HCT116 (cell line): Measurements from ENCODE around the gene EVL. TPM values are rescaled to one million over a fixed set of nuclear protein-coding genes. Genes with fewer than 3 reads are reported as not detected.

Experiments used
- ATAC-seq: fragments of 200-7000 bp; cut with Tn5 transposase; 2 replicates; pipeline ENCODE4 v1.9.1; 2020; ENCODE audit warnings: mild to moderate bottlenecking, moderate library complexity
- BruUV-seq: library from RNA; stranded (reverse); fragments of 400-500 nt; replicated peaks from 2 replicates; lab custom pipeline; 2021; lab: Mats Ljungman, UMichigan
- CTCF ChIA-PET: fragments of 300-600 bp; sonication (Branson Sonifier 250); formaldehyde crosslinking; loops from one replicate; lab custom pipeline; 2021; ENCODE audit warnings: antibody characterized with exemption; lab: Charles Lee
- POLR2A ChIA-PET: fragments of 300-600, 350-600 bp; sonication (Branson Sonifier 250); formaldehyde crosslinking; loops from one replicate; lab custom pipeline; 2021; ENCODE audit warnings: antibody characterized with exemption; lab: Charles Lee
- RAD21 ChIA-PET, 2 experiments: fragments of 300-600 bp; sonication (Branson Sonifier 250); formaldehyde crosslinking; loops; one replicate each; lab custom pipeline; 2023; ENCODE audit warnings: low total read pairs in 2 of 2; ENCODE audit not compliant: uncharacterized antibody in 2 of 2, unreplicated experiment in 2 of 2, low non-redundant PET in 1 of 2; lab: Charles Lee
- DNase-seq: peaks from one replicate; pipeline ENCODE4 v3.0.0-alpha.2; 2010; ENCODE audit warnings: low read depth, low spot score
- H2AFZ ChIP-seq: fragments of 200-600 bp; shearing (Covaris generic), sonication (generic); 2 replicates; pipeline ENCODE4 v1.6.1; 2017; ENCODE audit warnings: low read depth, mixed run types, mixed read lengths, antibody characterized with exemption, low read length; ENCODE audit not compliant: poor library complexity, severe bottlenecking
- H3K27ac ChIP-seq: 2 replicates; pipeline ENCODE4 v1.5.1; 2012; ENCODE audit warnings: low read depth, low read length
- H3K27me3 ChIP-seq: fragments of 200-600 bp; sonication (generic); 2 replicates; pipeline ENCODE4 v1.6.1; 2016; ENCODE audit warnings: mixed run types, low read length, mixed read lengths; ENCODE audit not compliant: insufficient read depth
- H3K36me3 ChIP-seq, 2 experiments: fragments of 200-500 bp in 1 of 2; fragments of 200-600 bp in 1 of 2; sonication (Bioruptor generic) in 1 of 2; sonication (generic) in 1 of 2; 2 replicates each; pipeline versions ENCODE4 v1.5.1 to v1.6.1; 2014 to 2016; ENCODE audit warnings: low read length in 2 of 2, inconsistent platforms in 1 of 2, mixed read lengths in 1 of 2, mixed run types in 1 of 2; ENCODE audit not compliant: insufficient read depth in 2 of 2, control insufficient read depth in 1 of 2
- H3K4me1 ChIP-seq, 2 experiments: fragments of 200-600 bp in 1 of 2; sonication (generic) in 1 of 2; 2 replicates each; pipeline versions ENCODE4 v1.5.1 to v1.6.1; 2012 to 2017; ENCODE audit warnings: low read length in 2 of 2, inconsistent platforms in 1 of 2, mild to moderate bottlenecking in 1 of 2, mixed read lengths in 1 of 2, mixed run types in 1 of 2, moderate library complexity in 1 of 2; ENCODE audit not compliant: insufficient read depth in 2 of 2, control insufficient read depth in 1 of 2
- H3K4me2 ChIP-seq: fragments of 200-600 bp; sonication (generic); 2 replicates; pipeline ENCODE4 v1.6.1; 2017; ENCODE audit warnings: mixed run types, low read length, mixed read lengths
- H3K4me3 ChIP-seq, 2 experiments: fragments of 200-600 bp in 1 of 2; sonication (generic) in 1 of 2; replicated peaks in 1 of 2; 2 replicates each; pipeline ENCODE4 v1.5.1; 2011 to 2016; ENCODE audit warnings: low read length in 2 of 2, control low read depth in 1 of 2, low read depth in 1 of 2, mild to moderate bottlenecking in 1 of 2, mixed read lengths in 1 of 2, mixed run types in 1 of 2
- H3K79me2 ChIP-seq: fragments of 200-600 bp; sonication (generic); 2 replicates; pipeline ENCODE4 v1.6.1; 2017; ENCODE audit warnings: mild to moderate bottlenecking, mixed run types, low read length, moderate library complexity, mixed read lengths; ENCODE audit not compliant: insufficient read depth
- H3K9ac ChIP-seq: fragments of 200-600 bp; sonication (generic); 2 replicates; pipeline ENCODE4 v1.6.1; 2016; ENCODE audit warnings: low read length, mixed read lengths
- H3K9me2 ChIP-seq: fragments of 200-600 bp; sonication (generic), shearing (Covaris generic); 2 replicates; pipeline ENCODE4 v1.6.1; 2017; ENCODE audit warnings: mixed run types, mild to moderate bottlenecking, moderate library complexity; ENCODE audit not compliant: insufficient read depth
- H3K9me3 ChIP-seq, 2 experiments: fragments of 200-500 bp in 1 of 2; fragments of 200-600 bp in 1 of 2; sonication (Bioruptor generic) in 1 of 2; sonication (generic) in 1 of 2; 2 replicates each; pipeline ENCODE4 v1.6.1; 2014 to 2017; ENCODE audit warnings: low read length in 2 of 2, mixed read lengths in 2 of 2, inconsistent platforms in 1 of 2, low read depth in 1 of 2, mild to moderate bottlenecking in 1 of 2, mixed run types in 1 of 2, moderate library complexity in 1 of 2; ENCODE audit not compliant: control insufficient read depth in 1 of 2, insufficient read depth in 1 of 2
- H4K20me1 ChIP-seq: fragments of 200-600 bp; sonication (generic), shearing (Covaris generic); 2 replicates; pipeline ENCODE4 v1.6.1; 2017; ENCODE audit warnings: mixed run types, mild to moderate bottlenecking, moderate library complexity; ENCODE audit not compliant: insufficient read depth
- ATF3 ChIP-seq: IDR thresholded peaks from 2 replicates; pipeline ENCODE4 v1.6.1; 2012
- CBX3 ChIP-seq: IDR thresholded peaks from 2 replicates; pipeline ENCODE4 v1.6.1; 2012; ENCODE audit warnings: low read depth
- CEBPB ChIP-seq: IDR thresholded peaks from 2 replicates; pipeline ENCODE4 v1.6.1; 2012; ENCODE audit warnings: low read depth
- EGR1 ChIP-seq: IDR thresholded peaks from 2 replicates; pipeline ENCODE4 v1.6.1; 2012; ENCODE audit warnings: low read depth
- EZH2 ChIP-seq: fragments of 200-600 bp; sonication (generic); IDR thresholded peaks from 2 replicates; pipeline ENCODE4 v1.6.1; 2017; ENCODE audit warnings: antibody characterized with exemption, mixed run types
- FOSL1 ChIP-seq: IDR thresholded peaks from 2 replicates; pipeline ENCODE4 v1.6.1; 2012; ENCODE audit warnings: low read depth
- POLR2A ChIP-seq: IDR thresholded peaks from 2 replicates; pipeline ENCODE4 v1.7.0; 2011; ENCODE audit warnings: borderline replicate concordance; ENCODE audit not compliant: insufficient read depth, insufficient read length; ENCODE audit errors: extremely low read depth
- POLR2AphosphoS5 ChIP-seq: IDR thresholded peaks from 2 replicates; pipeline ENCODE4 v1.6.1; 2011; ENCODE audit warnings: mild to moderate bottlenecking, low read depth, low read length, moderate library complexity
- REST ChIP-seq: IDR thresholded peaks from 2 replicates; pipeline ENCODE4 v1.6.1; 2012; ENCODE audit warnings: low read depth
- SIN3A ChIP-seq: IDR thresholded peaks from 2 replicates; pipeline ENCODE4 v1.6.1; 2012; ENCODE audit warnings: low read depth
- SP1 ChIP-seq: IDR thresholded peaks from 2 replicates; pipeline ENCODE4 v1.6.1; 2012; ENCODE audit warnings: low read depth
- SRF ChIP-seq: IDR thresholded peaks from 2 replicates; pipeline ENCODE4 v1.6.1; 2012; ENCODE audit warnings: low read depth
- YY1 ChIP-seq: IDR thresholded peaks from 2 replicates; pipeline ENCODE4 v1.6.1; 2011; ENCODE audit warnings: low read length, low read depth, moderate library complexity, mild to moderate bottlenecking; ENCODE audit not compliant: insufficient replicate concordance; ENCODE audit errors: extremely low read depth
- ZBTB33 ChIP-seq: IDR thresholded peaks from 2 replicates; pipeline ENCODE4 v1.6.1; 2011; ENCODE audit warnings: mild to moderate bottlenecking, low read length, moderate library complexity; ENCODE audit not compliant: insufficient replicate concordance; ENCODE audit errors: extremely low read depth
- ZFX ChIP-seq: fragments of 450-650 bp; IDR thresholded peaks from 2 replicates; pipeline ENCODE4 v1.6.1; 2017
- intact Hi-C: fragments of 100-400 bp; cut with micrococcal nuclease; formaldehyde crosslinking; loops from 2 replicates; pipeline ENCODE4 v1.10.0; 2022
- total RNA-seq: library from RNA; stranded (reverse); gene quantifications from one replicate; pipeline ENCODE4 v1.2.1, GENCODE V29; 2021; ENCODE audit not compliant: unreplicated experiment

EVL gene
- total RNA-seq, 1 experiment from 2014 or later = 19.9 TPM

GRCh38 chr14:100188392-100189030 is 123.3 kb downstream of the EVL start:
- no peaks in the 10 kb centered on the region for H3K79me2 ChIP-seq
- no peaks in the 10 kb centered on the region for H4K20me1 ChIP-seq
- POLR2A ChIA-PET = no interaction called here
- H3K4me2 ChIP-seq = no peak overlapping the region
- DNase-seq (no peak), ATAC-seq (no peak)
- no peak overlapping the region for H3K27ac ChIP-seq
- H3K27me3 ChIP-seq = no peaks in the 10 kb centered on the region
- RAD21 ChIA-PET = no interaction called here
- intact Hi-C loops = no loop called here
- TF ChIP-seq POLR2AphosphoS5 (no peak), SP1 (no peak), REST (no peak), POLR2A (no peak), ATF3 (no peak), CEBPB (no peak), CBX3 (no peak), ZBTB33 (no peak), ZFX (no peak), FOSL1 (no peak), SRF (no peak), YY1 (no peak), EGR1 (no peak), SIN3A (no peak), EZH2 (no peak)
- no peaks in the 10 kb centered on the region for H3K36me3 ChIP-seq
- no peak overlapping the region for H3K4me3 ChIP-seq
- CTCF ChIA-PET = no interaction called here
- H2AFZ ChIP-seq = no peak overlapping the region
- H3K9me3 ChIP-seq = no peaks in the 10 kb centered on the region
- peaks cover 9 to 30% of the 10 kb centered on the region in 2 experiments for H3K4me1 ChIP-seq
- H3K9ac ChIP-seq = no peak overlapping the region
- no TSS peak for BruUV-seq
- H3K9me2 ChIP-seq = no peaks in the 10 kb centered on the region
